ENCODE data around the gene DNAJC4.

DNAJC4 gene

DNA sequence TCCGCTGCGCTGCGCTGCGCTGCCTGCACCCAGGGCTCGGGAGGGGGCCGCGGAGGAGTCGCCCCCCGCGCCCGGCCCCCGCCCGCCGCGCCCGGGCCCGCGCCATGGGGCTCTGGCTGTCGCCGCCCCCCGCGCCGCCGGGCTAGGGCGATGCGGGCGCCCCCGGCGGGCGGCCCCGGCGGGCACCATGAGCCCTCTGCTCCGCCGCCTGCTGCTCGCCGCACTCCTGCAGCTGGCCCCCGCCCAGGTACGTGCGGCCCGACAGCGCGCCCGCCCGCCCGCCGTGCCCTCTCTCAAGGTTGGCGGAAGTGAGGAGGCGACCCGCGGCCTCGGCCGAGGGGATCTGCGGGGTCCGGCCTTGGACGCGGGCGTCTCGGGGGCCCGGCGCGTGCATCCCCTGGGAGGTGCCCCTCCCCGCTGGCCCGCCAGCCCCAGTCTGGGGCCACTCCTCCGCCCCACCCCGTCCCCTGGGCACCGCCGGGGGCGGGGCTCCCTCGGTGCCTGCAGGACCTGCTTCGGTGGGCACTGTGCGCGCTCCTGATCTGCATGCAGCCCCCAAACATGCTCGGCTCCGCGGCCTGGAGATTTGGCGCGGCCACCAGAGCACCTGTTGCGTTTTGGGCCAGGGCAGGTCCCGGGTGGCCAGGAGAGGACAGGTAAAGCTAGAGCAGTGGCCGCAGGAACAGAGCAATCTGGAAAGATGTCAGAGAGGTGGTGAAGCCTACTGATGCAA, 4.5 kb downstream of the DNAJC4 start:
- peak; percentile 67 for DNase-seq (ENCODE audit: low read depth)
- H3K4me3 ChIP-seq (ENCODE audit: low read depth, low read length) = peak overlapping the region; percentile 42
- TF ChIP-seq POLR2A (IDR thresholded peaks at IDR 0.05; ENCODE audit: extremely low read depth, insufficient read length) (no peak), MYC (IDR thresholded peaks at IDR 0.05; ENCODE audit: low read depth, low read length) (no peak)
- TF ChIP-seq, protein P1, sequence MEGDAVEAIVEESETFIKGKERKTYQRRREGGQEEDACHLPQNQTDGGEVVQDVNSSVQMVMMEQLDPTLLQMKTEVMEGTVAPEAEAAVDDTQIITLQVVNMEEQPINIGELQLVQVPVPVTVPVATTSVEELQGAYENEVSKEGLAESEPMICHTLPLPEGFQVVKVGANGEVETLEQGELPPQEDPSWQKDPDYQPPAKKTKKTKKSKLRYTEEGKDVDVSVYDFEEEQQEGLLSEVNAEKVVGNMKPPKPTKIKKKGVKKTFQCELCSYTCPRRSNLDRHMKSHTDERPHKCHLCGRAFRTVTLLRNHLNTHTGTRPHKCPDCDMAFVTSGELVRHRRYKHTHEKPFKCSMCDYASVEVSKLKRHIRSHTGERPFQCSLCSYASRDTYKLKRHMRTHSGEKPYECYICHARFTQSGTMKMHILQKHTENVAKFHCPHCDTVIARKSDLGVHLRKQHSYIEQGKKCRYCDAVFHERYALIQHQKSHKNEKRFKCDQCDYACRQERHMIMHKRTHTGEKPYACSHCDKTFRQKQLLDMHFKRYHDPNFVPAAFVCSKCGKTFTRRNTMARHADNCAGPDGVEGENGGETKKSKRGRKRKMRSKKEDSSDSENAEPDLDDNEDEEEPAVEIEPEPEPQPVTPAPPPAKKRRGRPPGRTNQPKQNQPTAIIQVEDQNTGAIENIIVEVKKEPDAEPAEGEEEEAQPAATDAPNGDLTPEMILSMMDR (IDR thresholded peaks at IDR 0.05; ENCODE audit: low read depth, low read length) = no peak
- TF ChIP-seq, protein P2, sequence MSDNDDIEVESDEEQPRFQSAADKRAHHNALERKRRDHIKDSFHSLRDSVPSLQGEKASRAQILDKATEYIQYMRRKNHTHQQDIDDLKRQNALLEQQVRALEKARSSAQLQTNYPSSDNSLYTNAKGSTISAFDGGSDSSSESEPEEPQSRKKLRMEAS (IDR thresholded peaks at IDR 0.05; ENCODE audit: low read depth, low read length) = no peak

DNA sequence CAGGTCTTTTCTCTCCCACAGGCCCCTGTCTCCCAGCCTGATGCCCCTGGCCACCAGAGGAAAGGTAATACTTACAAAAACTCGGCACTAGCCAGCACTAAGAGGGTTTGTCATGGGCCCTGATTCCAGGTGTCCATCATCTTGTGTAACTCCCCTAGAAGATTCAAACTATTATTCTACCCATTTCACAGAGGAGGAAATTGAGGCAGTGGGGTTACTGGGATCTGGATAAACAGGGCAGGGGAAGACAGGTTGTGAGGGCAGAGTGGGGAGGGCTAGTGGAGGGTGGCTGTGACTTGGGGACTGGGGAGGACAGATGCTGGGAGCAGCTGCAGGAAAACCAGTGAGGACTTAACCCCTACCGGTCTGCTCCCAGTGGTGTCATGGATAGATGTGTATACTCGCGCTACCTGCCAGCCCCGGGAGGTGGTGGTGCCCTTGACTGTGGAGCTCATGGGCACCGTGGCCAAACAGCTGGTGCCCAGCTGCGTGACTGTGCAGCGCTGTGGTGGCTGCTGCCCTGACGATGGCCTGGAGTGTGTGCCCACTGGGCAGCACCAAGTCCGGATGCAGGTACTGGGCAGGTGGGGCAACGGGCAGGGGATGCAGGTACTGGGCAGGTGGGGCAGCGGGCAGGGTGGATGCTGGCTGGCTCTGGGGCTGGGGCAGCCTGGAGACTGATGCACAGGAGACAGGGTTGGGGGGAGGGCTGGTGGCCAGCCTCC, 5.3 kb downstream of the DNAJC4 start:
- peak overlapping the region; percentile 42 for H3K4me3 ChIP-seq (ENCODE audit: low read depth, low read length)
- no peak for TF ChIP-seq MYC (IDR thresholded peaks at IDR 0.05; ENCODE audit: low read depth, low read length)
- TF ChIP-seq, protein P1 (IDR thresholded peaks at IDR 0.05; ENCODE audit: low read depth, low read length) = no peak
- TF ChIP-seq POLR2A (IDR thresholded peaks at IDR 0.05; ENCODE audit: extremely low read depth, insufficient read length) = no peak
- TF ChIP-seq, protein P2 (IDR thresholded peaks at IDR 0.05; ENCODE audit: low read depth, low read length) = no peak
- DNase-seq (ENCODE audit: low read depth) = no peak

DNA sequence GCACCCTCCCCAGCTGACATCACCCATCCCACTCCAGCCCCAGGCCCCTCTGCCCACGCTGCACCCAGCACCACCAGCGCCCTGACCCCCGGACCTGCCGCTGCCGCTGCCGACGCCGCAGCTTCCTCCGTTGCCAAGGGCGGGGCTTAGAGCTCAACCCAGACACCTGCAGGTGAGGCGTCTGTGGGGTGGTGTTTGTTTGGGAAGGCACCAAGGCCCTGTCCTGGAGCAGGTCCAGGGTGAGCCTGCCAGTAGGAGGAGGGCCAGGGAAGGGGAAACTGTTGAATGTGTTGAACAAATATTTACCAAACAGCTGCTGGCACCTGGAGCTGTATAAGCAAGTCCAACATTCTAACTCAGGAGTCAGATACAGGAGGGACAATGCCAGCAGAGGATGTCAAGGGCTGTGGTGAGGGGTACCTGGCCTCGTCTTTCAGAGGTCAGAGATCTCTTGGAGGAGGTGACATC, 7.2 kb downstream of the DNAJC4 start:
- DNase-seq (ENCODE audit: low read depth) = no peak
- TF ChIP-seq, protein P2 (IDR thresholded peaks at IDR 0.05; ENCODE audit: low read depth, low read length) = no peak
- TF ChIP-seq MYC (IDR thresholded peaks at IDR 0.05; ENCODE audit: low read depth, low read length) = no peak
- TF ChIP-seq, protein P1 (IDR thresholded peaks at IDR 0.05; ENCODE audit: low read depth, low read length) = no peak
- TF ChIP-seq POLR2A (IDR thresholded peaks at IDR 0.05; ENCODE audit: extremely low read depth, insufficient read length) = no peak
- no peak overlapping the region for H3K4me3 ChIP-seq (ENCODE audit: low read depth, low read length)

DNA sequence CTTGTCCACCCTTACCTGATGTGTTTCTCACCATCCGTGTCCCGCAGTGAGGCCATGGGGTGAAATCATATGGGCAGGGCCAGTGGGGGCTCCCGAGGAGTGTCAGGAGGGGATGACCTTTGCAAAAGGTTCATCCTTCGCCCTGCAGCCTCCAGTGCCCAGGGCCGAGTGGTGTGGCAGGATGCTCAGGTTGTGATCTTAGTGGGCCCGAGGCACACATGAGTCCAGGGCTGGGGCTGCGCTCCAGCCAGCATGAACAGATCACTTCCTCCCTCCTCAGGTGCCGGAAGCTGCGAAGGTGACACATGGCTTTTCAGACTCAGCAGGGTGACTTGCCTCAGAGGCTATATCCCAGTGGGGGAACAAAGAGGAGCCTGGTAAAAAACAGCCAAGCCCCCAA, 7.7 kb downstream of the DNAJC4 start:
- no peak overlapping the region for H3K4me3 ChIP-seq (ENCODE audit: low read depth, low read length)
- TF ChIP-seq, protein P1 (IDR thresholded peaks at IDR 0.05; ENCODE audit: low read depth, low read length) = no peak
- TF ChIP-seq, protein P2 (IDR thresholded peaks at IDR 0.05; ENCODE audit: low read depth, low read length) = no peak
- TF ChIP-seq MYC (IDR thresholded peaks at IDR 0.05; ENCODE audit: low read depth, low read length) (no peak), POLR2A (IDR thresholded peaks at IDR 0.05; ENCODE audit: extremely low read depth, insufficient read length) (no peak)
- no peak for DNase-seq (ENCODE audit: low read depth)

DNA sequence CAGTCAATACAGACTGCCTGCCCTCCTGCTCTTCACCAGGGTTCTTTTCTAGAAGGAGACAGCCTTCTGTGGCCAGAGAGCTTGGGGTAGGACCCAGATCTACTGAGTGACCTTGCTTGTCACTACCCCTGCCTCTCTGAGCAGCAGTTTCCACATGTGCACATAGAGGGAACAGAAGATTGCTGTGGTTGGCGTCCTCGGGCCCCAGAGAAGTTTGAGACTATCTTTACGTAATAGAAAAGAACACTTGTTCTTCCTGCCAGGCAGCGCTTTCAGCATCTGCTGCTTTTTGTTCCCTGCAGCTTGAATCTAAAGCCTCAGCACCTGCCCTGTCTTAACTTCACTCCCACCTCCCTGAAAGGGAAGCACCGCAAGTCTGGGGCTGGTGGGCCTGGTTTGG, 8.7 kb downstream of the DNAJC4 start:
- TF ChIP-seq, protein P1 (IDR thresholded peaks at IDR 0.05; ENCODE audit: low read depth, low read length) = no peak
- no peak for TF ChIP-seq MYC (IDR thresholded peaks at IDR 0.05; ENCODE audit: low read depth, low read length)
- TF ChIP-seq POLR2A (IDR thresholded peaks at IDR 0.05; ENCODE audit: extremely low read depth, insufficient read length) = no peak
- TF ChIP-seq, protein P2 (IDR thresholded peaks at IDR 0.05; ENCODE audit: low read depth, low read length) = 0 out of 2 replicates have a peak, but pooled peaks have one; percentile 14
- peak; percentile 47 for DNase-seq (ENCODE audit: low read depth)
- no peak overlapping the region for H3K4me3 ChIP-seq (ENCODE audit: low read depth, low read length)
